ENCODE results near the gene FOXO6.

DNA sequence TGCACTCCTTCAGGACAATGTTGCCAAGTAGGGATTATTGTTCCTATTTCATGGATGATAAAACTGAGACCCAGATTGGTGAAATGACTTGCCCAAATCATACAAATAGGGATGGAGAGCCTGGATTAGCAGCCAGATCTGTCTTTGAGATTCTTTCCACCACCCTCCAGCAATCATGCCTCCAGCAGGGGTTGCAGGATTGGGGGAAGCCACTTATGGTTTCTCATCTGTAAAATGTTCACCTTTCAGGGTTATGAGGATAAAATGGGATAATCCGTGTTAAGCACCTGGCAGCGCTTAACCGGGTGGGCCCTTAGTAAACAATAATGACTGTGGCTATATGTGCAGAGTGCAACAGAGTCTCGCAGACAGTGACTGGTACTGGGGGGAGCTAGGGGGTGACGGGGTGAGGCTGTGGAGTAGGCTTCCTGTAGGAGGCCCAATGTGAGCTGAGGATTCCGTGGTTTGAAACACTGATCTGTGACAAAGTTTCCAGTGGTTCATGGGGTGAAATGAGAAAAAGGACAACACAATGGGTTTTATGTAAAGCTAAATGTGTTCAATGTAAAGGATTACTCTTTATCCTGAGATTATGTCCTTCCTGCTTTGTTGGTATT is 33.7 kb upstream of the FOXO6 start:
- TF ChIP-seq CTBP1 (IDR thresholded peaks at IDR 0.05; ENCODE audit: borderline replicate concordance): no peak
- TF ChIP-seq HNRNPH1 (optimal IDR thresholded peaks at IDR 0.05; ENCODE audit: low read depth, low read length): no peak
- no peak for TF ChIP-seq ATF1 (CRISPR knock-in tag; IDR thresholded peaks at IDR 0.05)
- no peak for TF ChIP-seq ATF1 (tag; IDR thresholded peaks at IDR 0.05)
- no peak for TF ChIP-seq CBX1 (IDR thresholded peaks at IDR 0.05; ENCODE audit: low read depth)
- TF ChIP-seq, protein P1, sequence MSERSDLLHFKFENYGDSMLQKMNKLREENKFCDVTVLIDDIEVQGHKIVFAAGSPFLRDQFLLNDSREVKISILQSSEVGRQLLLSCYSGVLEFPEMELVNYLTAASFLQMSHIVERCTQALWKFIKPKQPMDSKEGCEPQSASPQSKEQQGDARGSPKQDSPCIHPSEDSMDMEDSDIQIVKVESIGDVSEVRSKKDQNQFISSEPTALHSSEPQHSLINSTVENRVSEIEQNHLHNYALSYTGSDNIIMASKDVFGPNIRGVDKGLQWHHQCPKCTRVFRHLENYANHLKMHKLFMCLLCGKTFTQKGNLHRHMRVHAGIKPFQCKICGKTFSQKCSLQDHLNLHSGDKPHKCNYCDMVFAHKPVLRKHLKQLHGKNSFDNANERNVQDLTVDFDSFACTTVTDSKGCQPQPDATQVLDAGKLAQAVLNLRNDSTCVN (CRISPR knock-in tag; IDR thresholded peaks at IDR 0.05): no peak
- no peak for TF ChIP-seq POLR2A (conservative IDR thresholded peaks at IDR 0.05)
- TF ChIP-seq ZKSCAN1 (IDR thresholded peaks at IDR 0.05; ENCODE audit: low read depth, low read length): no peak
- no peak for TF ChIP-seq RB1 (IDR thresholded peaks at IDR 0.05; ENCODE audit: low read depth)
- TF ChIP-seq, protein P2, sequence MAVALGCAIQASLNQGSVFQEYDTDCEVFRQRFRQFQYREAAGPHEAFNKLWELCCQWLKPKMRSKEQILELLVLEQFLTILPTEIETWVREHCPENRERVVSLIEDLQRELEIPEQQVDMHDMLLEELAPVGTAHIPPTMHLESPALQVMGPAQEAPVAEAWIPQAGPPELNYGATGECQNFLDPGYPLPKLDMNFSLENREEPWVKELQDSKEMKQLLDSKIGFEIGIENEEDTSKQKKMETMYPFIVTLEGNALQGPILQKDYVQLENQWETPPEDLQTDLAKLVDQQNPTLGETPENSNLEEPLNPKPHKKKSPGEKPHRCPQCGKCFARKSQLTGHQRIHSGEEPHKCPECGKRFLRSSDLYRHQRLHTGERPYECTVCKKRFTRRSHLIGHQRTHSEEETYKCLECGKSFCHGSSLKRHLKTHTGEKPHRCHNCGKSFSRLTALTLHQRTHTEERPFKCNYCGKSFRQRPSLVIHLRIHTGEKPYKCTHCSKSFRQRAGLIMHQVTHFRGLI (CRISPR knock-in tag; IDR thresholded peaks at IDR 0.05): no peak
- TF ChIP-seq, protein P3, sequence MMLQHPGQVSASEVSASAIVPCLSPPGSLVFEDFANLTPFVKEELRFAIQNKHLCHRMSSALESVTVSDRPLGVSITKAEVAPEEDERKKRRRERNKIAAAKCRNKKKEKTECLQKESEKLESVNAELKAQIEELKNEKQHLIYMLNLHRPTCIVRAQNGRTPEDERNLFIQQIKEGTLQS (IDR thresholded peaks at IDR 0.05): no peak
- TF ChIP-seq, protein P3 (CRISPR knock-in tag; conservative IDR thresholded peaks at IDR 0.05): no peak
- TF ChIP-seq ZNF584 (CRISPR knock-in tag; IDR thresholded peaks at IDR 0.05; ENCODE audit: low read depth): no peak
- TF ChIP-seq MYC (IDR thresholded peaks at IDR 0.05; ENCODE audit: low read depth, low read length): no peak
- TF ChIP-seq MYC (CRISPR knock-in tag; IDR thresholded peaks at IDR 0.05; ENCODE audit: borderline replicate concordance, low read depth): no peak
- TF ChIP-seq ZNF507 (tag; conservative IDR thresholded peaks at IDR 0.05): no peak

Measured in K562 (cell line).